HFFc6 (cell line): ENCODE measurements around the gene YWHAB. TPM values are rescaled to one million over a fixed set of nuclear protein-coding genes. Genes with fewer than 3 reads are reported as not detected.

ENCODE experiments used
- DNase-seq: peaks from one replicate; pipeline ENCODE4 v3.0.0-alpha.2; 2018
- H3K27ac Mint-ChIP-seq: 2 replicates; pipeline ENCODE4 v1.8.0; 2020; ENCODE audit warnings: mild to moderate bottlenecking, mixed read lengths
- H3K27me3 Mint-ChIP-seq: 2 replicates; pipeline ENCODE4 v1.8.0; 2021; ENCODE audit warnings: mild to moderate bottlenecking, moderate library complexity, mixed read lengths; ENCODE audit not compliant: insufficient read depth
- H3K36me3 Mint-ChIP-seq: 2 replicates; pipeline ENCODE4 v1.8.0; 2021; ENCODE audit warnings: low read depth, mixed read lengths
- H3K4me1 Mint-ChIP-seq: 2 replicates; pipeline ENCODE4 v1.8.0; 2020; ENCODE audit warnings: low read depth, mixed read lengths
- H3K4me3 Mint-ChIP-seq: 2 replicates; pipeline ENCODE4 v1.8.0; 2020; ENCODE audit warnings: mild to moderate bottlenecking, moderate library complexity, mixed read lengths
- H3K9me3 Mint-ChIP-seq: 2 replicates; pipeline ENCODE4 v1.8.0; 2020; ENCODE audit warnings: mild to moderate bottlenecking, mixed read lengths
- CTCF ChIP-seq: fragments of 200-600 bp; sonication (generic); IDR thresholded peaks from 2 replicates; pipeline ENCODE4 v1.5.0; 2021; ENCODE audit warnings: antibody characterized with exemption, mild to moderate bottlenecking
- total RNA-seq, 6 experiments: library from RNA; stranded (reverse); fragmentation: NEBNext Ultra II Directional; extraction: Animal tissue kit (Norgen Biotek cat#: 25700); gene quantifications; 2 replicates in 1 of 6; 3 replicates in 5 of 6; pipeline ENCODE4 v1.2.3, GENCODE V29; 2021

The YWHAB gene
- total RNA-seq, 6 experiments from 2014 or later, result 284 to 315 (median 301) TPM

- H3K4me1 Mint-ChIP-seq, result peaks cover 46% of the 10 kb centered on the region
- no peaks in the 10 kb centered on the region for H3K27me3 Mint-ChIP-seq
- no peak for TF ChIP-seq CTCF
- H3K9me3 Mint-ChIP-seq, result no peaks in the 10 kb centered on the region
- no peak overlapping the region for H3K27ac Mint-ChIP-seq
- no peak overlapping the region for H3K4me3 Mint-ChIP-seq
- no peak for DNase-seq
- H3K36me3 Mint-ChIP-seq, result peaks cover 60% of the 10 kb centered on the region
Observed at GRCh38 chr20:44954211-44954610, 68.7 kb downstream of the YWHAB start.

- Mint-ChIP-seq H3K4me3 (no peak overlapping the region), H3K4me1 (peaks cover 50% of the 10 kb centered on the region), H3K9me3 (no peaks in the 10 kb centered on the region), H3K27me3 (no peaks in the 10 kb centered on the region), H3K36me3 (peaks cover 54% of the 10 kb centered on the region), H3K27ac (peak overlapping the region; percentile 19; the same call in 1 of the 2 replicates)
- no peak for TF ChIP-seq CTCF
- DNase-seq, result no peak
Observed at GRCh38 chr20:44955270-44955669, 69.8 kb downstream of the YWHAB start.

- Mint-ChIP-seq H3K27ac (no peak overlapping the region), H3K4me1 (peaks cover 62% of the 10 kb centered on the region), H3K36me3 (peaks cover 52% of the 10 kb centered on the region), H3K27me3 (no peaks in the 10 kb centered on the region), H3K9me3 (no peaks in the 10 kb centered on the region), H3K4me3 (no peak overlapping the region)
- DNase-seq, result no peak
- no peak for TF ChIP-seq CTCF
Observed at GRCh38 chr20:44956410-44956809, 70.9 kb downstream of the YWHAB start.

Other genes starting within 250 kb of the YWHAB start
- gene ADA, start 234.0 kb upstream of the YWHAB start, total RNA-seq, result 10 to 100 TPM; 11.0 to 15.9 (median 12.7) TPM
- gene CCN5, start 170.3 kb upstream of the YWHAB start, total RNA-seq, result under 1 TPM in 1 of 6 experiments, not detected in 5; 0.14 TPM
- under 1 TPM in 5 of 6 experiments, not detected in 1; 0.07 to 0.28 (median 0.21) TPM for gene KCNK15, start 139.8 kb upstream of the YWHAB start, total RNA-seq
- not detected for gene RIMS4, start 75.2 kb upstream of the YWHAB start, total RNA-seq
- 10 to 100 TPM; 14.4 to 22.4 (median 16.6) TPM for gene PABPC1L, start 24.4 kb downstream of the YWHAB start, total RNA-seq
- 10 to 100 TPM; 88.5 to 96.5 (median 93.0) TPM for gene TOMM34, start 74.7 kb downstream of the YWHAB start, total RNA-seq
- gene STK4, start 80.8 kb downstream of the YWHAB start, total RNA-seq, result 10 to 100 TPM; 34.3 to 46.6 (median 36.6) TPM
- under 1 TPM; 0.46 to 0.95 (median 0.73) TPM for gene KCNS1, start 215.4 kb downstream of the YWHAB start, total RNA-seq
- gene WFDC5, start 229.5 kb downstream of the YWHAB start, total RNA-seq, result not detected
- not detected for gene WFDC12, start 238.8 kb downstream of the YWHAB start, total RNA-seq